ENCODE data around the gene PHKG2.
"Not testable (repeated sequence)": the region's sequence is repeated elsewhere in the genome, so short reads cannot be mapped to it uniquely, and the experiment has no call there.

Gene PHKG2

DNA sequence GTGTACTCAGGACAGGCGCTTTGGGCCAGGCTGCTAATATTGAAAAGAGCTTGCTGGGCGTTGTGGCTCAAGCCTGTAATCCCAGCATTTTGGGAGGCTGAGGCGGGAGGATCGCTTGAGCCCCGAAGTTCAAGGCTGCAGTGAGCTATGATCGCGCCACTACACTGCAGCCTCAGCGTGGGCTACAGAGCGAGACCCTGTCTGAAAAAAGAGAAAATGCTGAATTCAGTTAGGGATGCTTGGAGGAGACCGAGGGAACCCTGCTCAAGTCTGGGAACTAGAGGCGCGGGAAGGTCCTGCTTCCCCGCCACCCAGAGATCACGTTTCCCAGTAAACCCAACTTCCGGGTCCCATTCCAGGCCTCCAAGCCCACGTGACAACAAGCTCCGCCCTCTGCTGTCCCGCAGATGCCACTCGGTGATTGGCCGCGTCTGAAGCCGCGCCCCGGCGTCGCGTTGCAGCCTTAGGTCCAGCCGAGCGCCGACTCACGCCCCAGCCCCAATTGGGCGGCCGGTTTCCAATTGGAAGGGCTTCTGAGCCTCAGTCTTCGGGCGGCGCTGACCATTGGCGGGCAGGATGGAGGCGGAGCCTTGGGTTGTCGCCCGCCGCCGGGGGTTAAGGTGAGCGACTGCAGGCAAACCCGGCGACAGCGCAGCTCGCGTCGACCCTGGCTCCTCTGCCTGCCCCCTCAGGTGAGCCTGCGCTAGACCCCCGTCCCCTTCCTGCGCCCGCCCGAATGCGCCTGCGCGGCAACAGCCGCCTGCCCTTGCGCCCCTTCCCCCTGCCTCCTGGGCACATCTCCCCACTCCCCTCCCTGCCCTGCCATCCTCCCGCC, at the start of gene PHKG2:
TSS of gene PHKG2 (plus strand) at position 627 of the 835 bp plus-strand sequence. CDS start 396 bp downstream, outside the sequence.
- peak within 1 kb of the TSS; percentile 70 for H3K9ac ChIP-seq (ENCODE audit: low read length)
- H3K27ac ChIP-seq (ENCODE audit: low read depth, low read length) = peak within 1 kb of the TSS; percentile 77
- H3K36me3 ChIP-seq (ENCODE audit: control insufficient read depth, insufficient read depth, low read length) = peaks cover 9% of the 10 kb centered on the region
- H3K4me3 ChIP-seq (ENCODE audit: low read length) = peak within 1 kb of the TSS; percentile 85
- H3K4me1 ChIP-seq (ENCODE audit: control insufficient read depth, insufficient read depth, low read length) = no peaks in the 10 kb centered on the region
- no peaks in the 10 kb centered on the region for H3K27me3 ChIP-seq (ENCODE audit: control insufficient read depth, insufficient read depth, low read length)

GRCh38 chr16:30698816-30699614, 49.2 kb upstream of the PHKG2 start, which contains the start of gene SRCAP:
Gene SRCAP (plus strand): TSS chr16:30699171. CDS start chr16:30700825, 1,654 bp downstream.
- Histone ChIP-seq H3K36me3 (ENCODE audit: control insufficient read depth, insufficient read depth, low read length) (peaks cover 16% of the 10 kb centered on the region), H3K4me3 (ENCODE audit: low read length) (peak within 1 kb of the TSS; percentile 93), H3K4me1 (ENCODE audit: control insufficient read depth, insufficient read depth, low read length) (peaks cover 8% of the 10 kb centered on the region), H3K9ac (ENCODE audit: low read length) (peak within 1 kb of the TSS; percentile 96), H3K27ac (ENCODE audit: low read depth, low read length) (peak within 1 kb of the TSS; percentile 100), H3K27me3 (ENCODE audit: control insufficient read depth, insufficient read depth, low read length) (no peaks in the 10 kb centered on the region)

- H3K4me1 ChIP-seq (ENCODE audit: control insufficient read depth, insufficient read depth, low read length) = peaks cover 8% of the 10 kb centered on the region
- H3K27me3 ChIP-seq (ENCODE audit: control insufficient read depth, insufficient read depth, low read length) = no peaks in the 10 kb centered on the region
- H3K36me3 ChIP-seq (ENCODE audit: control insufficient read depth, insufficient read depth, low read length) = peaks cover 22% of the 10 kb centered on the region
- peak overlapping the region; percentile 93 for H3K4me3 ChIP-seq (ENCODE audit: low read length)
- no peak overlapping the region for H3K9ac ChIP-seq (ENCODE audit: low read length)
- peak overlapping the region; percentile 100 for H3K27ac ChIP-seq (ENCODE audit: low read depth, low read length)
Observed at GRCh38 chr16:30699615-30700099, 48.6 kb upstream of the PHKG2 start.

DNA sequence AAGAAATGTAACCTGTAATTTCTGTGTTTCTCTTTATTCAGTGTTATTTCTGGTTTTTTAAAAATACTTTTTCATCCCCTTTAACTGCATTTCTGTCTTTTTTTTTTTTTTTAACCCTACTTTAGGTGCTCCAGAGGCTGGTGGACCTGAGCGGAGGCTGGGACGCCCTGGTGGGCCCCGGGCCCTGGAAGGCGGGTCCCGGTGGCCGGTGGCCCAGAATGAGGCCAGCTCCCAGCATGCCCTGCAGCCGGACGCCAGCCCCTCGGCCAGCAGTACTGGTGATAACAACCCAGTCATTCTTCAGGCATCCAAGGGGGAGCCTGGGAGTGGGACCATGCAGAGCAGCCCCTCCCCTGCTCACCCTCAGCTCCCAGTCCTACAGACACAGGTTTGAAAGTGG, 47.7 kb upstream of the PHKG2 start:
- Histone ChIP-seq H3K4me3 (ENCODE audit: low read length) (no peak overlapping the region), H3K36me3 (ENCODE audit: control insufficient read depth, insufficient read depth, low read length) (peaks cover 25% of the 10 kb centered on the region), H3K27me3 (ENCODE audit: control insufficient read depth, insufficient read depth, low read length) (no peaks in the 10 kb centered on the region), H3K9ac (ENCODE audit: low read length) (no peak overlapping the region), H3K4me1 (ENCODE audit: control insufficient read depth, insufficient read depth, low read length) (peaks cover 8% of the 10 kb centered on the region), H3K27ac (ENCODE audit: low read depth, low read length) (no peak overlapping the region)

GRCh38 chr16:30700971-30701370, 47.3 kb upstream of the PHKG2 start:
- no peaks in the 10 kb centered on the region for H3K27me3 ChIP-seq (ENCODE audit: control insufficient read depth, insufficient read depth, low read length)
- no peak overlapping the region for H3K27ac ChIP-seq (ENCODE audit: low read depth, low read length)

DNA sequence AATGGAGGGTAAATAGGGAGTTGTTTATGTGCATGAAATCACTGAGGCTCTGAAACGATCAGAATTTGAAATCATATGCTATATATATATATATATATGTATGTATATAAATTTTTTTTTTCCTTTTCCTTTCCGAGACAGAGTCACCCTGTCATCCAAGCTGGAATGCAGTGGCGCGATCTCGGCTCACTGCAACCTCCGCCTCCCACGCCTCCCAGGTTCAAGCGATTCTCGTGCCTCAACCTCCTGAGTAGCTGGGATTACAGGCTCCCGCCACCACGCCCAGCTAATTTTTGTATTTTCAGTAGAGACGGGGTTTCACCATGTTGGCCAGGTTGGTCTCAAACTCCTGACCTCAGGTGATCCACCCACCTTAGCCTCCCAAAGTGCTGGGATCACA, 45.2 kb upstream of the PHKG2 start:
- H3K4me1 ChIP-seq (ENCODE audit: control insufficient read depth, insufficient read depth, low read length); H3K9ac ChIP-seq (ENCODE audit: low read length); H3K27me3 ChIP-seq (ENCODE audit: control insufficient read depth, insufficient read depth, low read length); H3K4me3 ChIP-seq (ENCODE audit: low read length); H3K27ac ChIP-seq (ENCODE audit: low read depth, low read length): not testable (repeated sequence)
- peaks cover 48% of the 10 kb centered on the region for H3K36me3 ChIP-seq (ENCODE audit: control insufficient read depth, insufficient read depth, low read length)

More at GRCh38 chr16:30700971-30701370, 47.3 kb upstream of the PHKG2 start:
- Histone ChIP-seq H3K4me3 (ENCODE audit: low read length) (no peak overlapping the region), H3K9ac (ENCODE audit: low read length) (no peak overlapping the region), H3K36me3 (ENCODE audit: control insufficient read depth, insufficient read depth, low read length) (peaks cover 30% of the 10 kb centered on the region), H3K4me1 (ENCODE audit: control insufficient read depth, insufficient read depth, low read length) (peaks cover 8% of the 10 kb centered on the region)

DNA sequence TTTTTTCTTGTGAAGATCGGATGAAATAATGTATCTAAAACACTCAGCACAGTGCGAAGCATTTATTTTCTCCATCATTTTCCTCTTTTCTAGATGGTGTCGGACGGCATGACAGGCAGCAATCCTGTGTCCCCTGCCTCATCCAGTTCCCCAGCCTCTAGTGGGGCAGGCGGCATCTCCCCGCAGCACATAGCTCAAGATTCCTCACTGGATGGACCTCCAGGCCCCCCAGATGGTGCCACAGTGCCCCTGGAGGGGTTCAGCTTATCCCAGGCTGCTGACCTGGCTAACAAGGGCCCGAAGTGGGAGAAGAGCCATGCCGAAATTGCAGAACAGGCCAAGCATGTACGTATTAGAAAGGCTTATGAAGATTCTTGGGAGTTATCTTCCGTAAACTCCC, 44.3 kb upstream of the PHKG2 start:
- no peak overlapping the region for H3K9ac ChIP-seq (ENCODE audit: low read length)
- H3K36me3 ChIP-seq (ENCODE audit: control insufficient read depth, insufficient read depth, low read length) = peaks cover 55% of the 10 kb centered on the region
- H3K4me3 ChIP-seq (ENCODE audit: low read length) = no peak overlapping the region
- H3K27me3 ChIP-seq (ENCODE audit: control insufficient read depth, insufficient read depth, low read length) = no peaks in the 10 kb centered on the region
- peaks cover 8% of the 10 kb centered on the region for H3K4me1 ChIP-seq (ENCODE audit: control insufficient read depth, insufficient read depth, low read length)
- no peak overlapping the region for H3K27ac ChIP-seq (ENCODE audit: low read depth, low read length)

DNA sequence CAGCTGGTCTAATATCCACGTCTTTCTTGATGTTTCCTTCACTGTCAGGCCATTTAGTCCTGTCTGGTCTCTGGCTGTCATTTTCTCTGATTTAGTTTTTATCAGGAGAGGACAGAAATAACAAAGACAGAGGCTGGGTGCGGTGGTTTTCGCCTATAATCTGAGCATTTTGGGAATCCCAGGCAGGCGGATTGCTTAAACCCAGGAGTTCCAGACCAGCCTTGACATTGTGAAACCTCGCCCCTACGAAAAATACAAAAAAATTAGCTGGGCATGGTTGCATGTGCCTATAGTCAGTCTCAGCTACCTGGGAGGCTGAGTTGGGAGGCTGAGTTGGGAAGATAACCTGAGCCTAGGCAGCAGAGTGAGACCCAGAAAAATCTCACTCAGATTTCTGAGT, 42.2 kb upstream of the PHKG2 start:
- peaks cover 68% of the 10 kb centered on the region for H3K36me3 ChIP-seq (ENCODE audit: control insufficient read depth, insufficient read depth, low read length)
- H3K4me1 ChIP-seq (ENCODE audit: control insufficient read depth, insufficient read depth, low read length) = no peaks in the 10 kb centered on the region
- H3K4me3 ChIP-seq (ENCODE audit: low read length) = no peak overlapping the region
- no peaks in the 10 kb centered on the region for H3K27me3 ChIP-seq (ENCODE audit: control insufficient read depth, insufficient read depth, low read length)
- no peak overlapping the region for H3K27ac ChIP-seq (ENCODE audit: low read depth, low read length)
- H3K9ac ChIP-seq (ENCODE audit: low read length) = no peak overlapping the region

GRCh38 chr16:30710971-30711370, 37.3 kb upstream of the PHKG2 start:
- H3K9ac ChIP-seq (ENCODE audit: low read length) = no peak overlapping the region
- H3K27me3 ChIP-seq (ENCODE audit: control insufficient read depth, insufficient read depth, low read length) = no peaks in the 10 kb centered on the region
- H3K27ac ChIP-seq (ENCODE audit: low read depth, low read length) = no peak overlapping the region
- H3K4me1 ChIP-seq (ENCODE audit: control insufficient read depth, insufficient read depth, low read length) = no peaks in the 10 kb centered on the region
- peaks cover 81% of the 10 kb centered on the region for H3K36me3 ChIP-seq (ENCODE audit: control insufficient read depth, insufficient read depth, low read length)
- no peak overlapping the region for H3K4me3 ChIP-seq (ENCODE audit: low read length)

DNA sequence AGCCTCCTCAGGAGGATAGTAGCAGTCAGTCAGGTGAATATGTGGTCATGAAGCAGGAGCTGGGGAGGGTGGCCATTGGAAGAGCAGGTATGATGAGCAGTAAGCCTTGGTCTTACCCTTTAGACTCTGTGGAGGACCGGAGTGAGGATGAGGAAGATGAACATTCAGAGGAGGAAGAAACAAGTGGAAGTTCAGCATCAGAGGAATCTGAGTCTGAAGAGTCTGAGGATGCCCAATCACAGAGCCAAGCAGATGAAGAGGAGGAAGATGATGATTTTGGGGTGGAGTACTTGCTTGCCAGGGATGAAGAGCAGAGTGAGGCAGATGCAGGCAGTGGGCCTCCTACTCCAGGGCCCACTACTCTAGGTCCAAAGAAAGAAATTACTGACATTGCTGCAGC, 36.5 kb upstream of the PHKG2 start:
- Histone ChIP-seq H3K4me3 (ENCODE audit: low read length) (no peak overlapping the region), H3K27ac (ENCODE audit: low read depth, low read length) (no peak overlapping the region), H3K27me3 (ENCODE audit: control insufficient read depth, insufficient read depth, low read length) (no peaks in the 10 kb centered on the region), H3K4me1 (ENCODE audit: control insufficient read depth, insufficient read depth, low read length) (no peaks in the 10 kb centered on the region), H3K9ac (ENCODE audit: low read length) (no peak overlapping the region), H3K36me3 (ENCODE audit: control insufficient read depth, insufficient read depth, low read length) (peaks cover 82% of the 10 kb centered on the region)

- Histone ChIP-seq H3K9ac (ENCODE audit: low read length) (no peak overlapping the region), H3K27ac (ENCODE audit: low read depth, low read length) (no peak overlapping the region), H3K27me3 (ENCODE audit: control insufficient read depth, insufficient read depth, low read length) (no peaks in the 10 kb centered on the region), H3K4me1 (ENCODE audit: control insufficient read depth, insufficient read depth, low read length) (no peaks in the 10 kb centered on the region), H3K4me3 (ENCODE audit: low read length) (no peak overlapping the region), H3K36me3 (ENCODE audit: control insufficient read depth, insufficient read depth, low read length) (peaks cover 64% of the 10 kb centered on the region)
Observed at GRCh38 chr16:30715750-30716445, 32.3 kb upstream of the PHKG2 start.

GRCh38 chr16:30720086-30720485, 28.1 kb upstream of the PHKG2 start:
- no peak overlapping the region for H3K27ac ChIP-seq (ENCODE audit: low read depth, low read length)
- peaks cover 68% of the 10 kb centered on the region for H3K36me3 ChIP-seq (ENCODE audit: control insufficient read depth, insufficient read depth, low read length)
- no peaks in the 10 kb centered on the region for H3K4me1 ChIP-seq (ENCODE audit: control insufficient read depth, insufficient read depth, low read length)

More at GRCh38 chr16:30720086-30720485, 28.1 kb upstream of the PHKG2 start:
- no peaks in the 10 kb centered on the region for H3K27me3 ChIP-seq (ENCODE audit: control insufficient read depth, insufficient read depth, low read length)
- H3K9ac ChIP-seq (ENCODE audit: low read length) = no peak overlapping the region
- H3K4me3 ChIP-seq (ENCODE audit: low read length) = no peak overlapping the region
